COR-L47 (cell line): ENCODE data around the gene FTCD.
"Not testable (repeated sequence)": the region's sequence is repeated elsewhere in the genome, so short reads cannot be mapped to it uniquely, and the experiment has no call there.

Source experiments
- DNase-seq: peaks from one replicate; lab custom pipeline; 2025; lab: John Stamatoyannopoulos, UW

Gene FTCD

DNA sequence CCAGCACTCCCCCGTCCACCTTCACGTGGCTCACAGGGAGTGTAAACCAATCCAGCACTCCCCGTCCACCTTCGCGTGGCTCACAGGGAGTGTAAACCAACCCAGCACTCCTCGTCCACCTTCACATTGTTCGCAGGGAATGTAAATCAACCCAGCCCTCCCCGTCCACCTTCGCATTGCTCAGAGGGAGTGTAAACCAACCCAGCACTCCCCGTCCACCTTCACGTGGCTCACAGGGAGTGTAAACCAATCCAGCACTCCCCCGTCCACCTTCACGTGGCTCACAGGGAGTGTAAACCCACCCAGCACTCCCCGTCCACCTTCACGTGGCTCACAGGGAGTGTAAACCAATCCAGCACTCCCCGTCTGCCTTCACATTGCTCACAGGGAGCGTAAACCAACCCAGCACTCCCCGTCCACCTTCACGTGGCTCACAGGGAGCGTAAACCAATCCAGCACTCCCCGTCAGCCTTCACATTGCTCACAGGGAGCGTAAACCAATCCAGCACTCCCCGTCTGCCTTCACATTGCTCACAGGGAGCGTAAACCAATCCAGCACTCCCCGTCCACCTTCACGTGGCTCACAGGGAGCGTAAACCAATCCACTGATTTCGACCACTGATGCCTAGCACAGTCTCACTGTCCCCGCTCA is 14.9 kb downstream of the FTCD start:
- DNase-seq = not testable (repeated sequence)

DNA sequence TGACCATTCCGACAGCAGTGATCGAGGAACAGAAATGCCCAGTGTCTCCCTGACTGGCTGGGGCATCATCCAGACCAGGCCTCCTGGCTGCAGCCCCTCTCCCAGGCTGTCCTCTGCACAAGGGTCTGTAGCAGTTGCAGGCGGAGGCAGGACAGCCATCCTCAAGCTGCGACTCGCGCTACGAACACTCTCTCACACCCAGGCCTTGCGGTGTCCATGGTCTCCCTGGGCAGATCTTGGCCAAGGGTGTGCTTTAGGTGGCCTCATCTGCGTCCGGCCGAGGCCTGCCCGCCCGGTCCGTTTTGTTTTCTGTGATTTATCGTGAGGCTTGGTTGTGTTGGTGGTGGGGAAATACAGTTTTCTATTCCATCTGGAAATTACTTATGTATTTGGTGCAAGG is 15.7 kb downstream of the FTCD start:
- no peak for DNase-seq

DNA sequence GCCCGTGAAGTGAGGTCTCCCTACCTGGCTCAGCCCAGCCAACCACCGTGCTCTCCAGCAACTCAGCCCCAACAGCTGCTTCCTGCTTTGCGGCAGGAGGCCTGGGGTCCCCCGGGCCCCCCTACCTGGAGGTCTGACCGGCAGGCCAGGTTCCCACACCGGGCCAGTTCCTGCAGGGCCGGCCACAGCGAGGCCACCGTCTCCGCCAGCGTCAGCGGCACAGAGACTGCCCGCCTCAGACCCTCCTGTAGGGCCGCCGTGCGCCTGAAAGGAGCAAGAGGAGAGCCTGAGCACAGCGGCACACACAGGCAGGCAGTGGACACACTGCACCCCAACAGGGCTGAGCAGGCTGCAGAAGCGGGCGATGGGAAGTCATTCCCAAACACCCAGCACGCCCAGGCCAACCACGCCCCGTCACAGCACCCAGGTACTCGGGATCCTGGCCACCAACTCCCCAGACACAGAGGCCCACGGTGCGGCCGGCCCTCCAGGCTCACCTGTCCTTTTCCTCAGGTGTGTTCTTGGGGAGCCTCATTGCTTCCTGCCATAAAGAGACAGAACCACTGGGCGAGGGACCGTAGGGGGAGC is 16.9 kb downstream of the FTCD start:
- DNase-seq = no peak

DNA sequence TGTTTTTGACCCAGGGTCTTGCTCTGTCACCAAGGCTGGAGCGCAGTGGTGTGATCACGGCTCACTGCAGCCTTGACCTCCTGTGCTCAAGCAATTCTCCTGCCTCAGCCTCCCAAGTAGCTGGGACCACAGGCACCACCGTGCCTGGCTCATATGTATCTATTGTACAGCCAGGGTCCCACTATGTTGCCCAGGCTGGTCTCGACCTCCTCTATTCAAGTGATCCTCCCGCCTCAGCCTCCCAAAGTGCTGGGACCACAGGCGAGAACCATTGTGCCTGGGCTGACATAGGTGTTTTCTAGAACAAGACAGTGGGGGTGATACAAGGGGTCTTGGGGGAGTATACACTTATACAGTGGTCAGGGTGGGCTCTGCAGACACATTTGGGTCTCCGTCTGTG is 17.5 kb downstream of the FTCD start:
- DNase-seq = no peak

DNA sequence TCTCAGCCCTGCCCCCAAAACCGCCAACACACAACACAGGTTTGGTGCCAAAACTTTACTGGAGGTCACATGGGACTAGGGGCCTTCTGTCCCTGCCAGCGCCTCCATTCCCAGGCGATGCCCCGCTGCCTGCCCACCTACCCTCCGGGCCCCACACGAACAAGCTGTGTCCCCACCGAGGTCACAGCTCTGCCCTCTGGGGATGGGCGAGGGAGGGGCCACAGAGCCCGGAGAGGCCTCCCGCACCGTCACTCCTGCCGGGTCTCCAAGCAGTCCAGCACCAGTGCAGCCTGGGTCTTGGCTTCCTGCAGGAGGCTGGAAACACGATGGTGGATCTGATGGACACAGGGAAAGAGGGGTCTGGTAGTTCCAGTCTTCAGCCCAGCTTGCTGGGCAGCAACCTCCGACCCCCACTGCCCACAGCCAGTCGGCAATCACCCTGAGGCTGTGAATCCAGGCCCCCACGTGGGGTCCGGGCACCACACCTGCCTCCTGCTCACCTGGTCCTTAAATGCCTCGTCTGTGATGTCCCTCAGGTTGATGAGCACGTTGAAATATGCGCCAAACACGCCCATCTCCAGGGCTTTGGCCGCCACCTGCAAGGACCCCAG is 18.5 kb downstream of the FTCD start:
- no peak for DNase-seq

DNA sequence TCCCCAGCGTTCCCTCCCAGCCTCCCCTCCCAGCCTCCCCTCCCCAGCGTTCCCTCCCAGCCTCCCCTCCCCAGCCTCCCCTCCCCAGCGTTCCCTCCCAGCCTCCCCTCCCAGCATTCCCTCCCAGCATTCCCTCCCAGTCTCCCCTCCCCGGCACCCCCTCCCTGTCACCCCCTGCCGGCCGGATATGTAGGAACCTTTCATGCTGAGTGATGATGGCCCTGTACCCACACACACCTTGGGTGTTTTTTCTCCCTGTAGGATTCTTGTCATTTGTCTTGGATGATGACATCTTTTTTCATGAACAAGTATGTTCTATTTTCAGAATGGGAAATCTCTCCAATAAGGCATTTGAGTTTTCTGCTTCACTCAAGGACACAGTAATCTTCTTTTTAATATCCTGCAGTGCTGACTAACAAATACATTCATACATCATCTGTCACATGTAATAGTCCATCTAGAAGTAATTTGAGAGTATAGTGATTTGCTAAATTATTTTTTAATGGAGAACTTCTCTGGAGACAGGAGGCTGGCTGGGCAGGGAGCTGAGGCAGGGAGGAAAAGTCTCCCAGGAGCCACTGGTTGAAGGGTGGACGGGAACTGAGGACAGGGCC is 19.5 kb downstream of the FTCD start:
- no peak for DNase-seq

DNA sequence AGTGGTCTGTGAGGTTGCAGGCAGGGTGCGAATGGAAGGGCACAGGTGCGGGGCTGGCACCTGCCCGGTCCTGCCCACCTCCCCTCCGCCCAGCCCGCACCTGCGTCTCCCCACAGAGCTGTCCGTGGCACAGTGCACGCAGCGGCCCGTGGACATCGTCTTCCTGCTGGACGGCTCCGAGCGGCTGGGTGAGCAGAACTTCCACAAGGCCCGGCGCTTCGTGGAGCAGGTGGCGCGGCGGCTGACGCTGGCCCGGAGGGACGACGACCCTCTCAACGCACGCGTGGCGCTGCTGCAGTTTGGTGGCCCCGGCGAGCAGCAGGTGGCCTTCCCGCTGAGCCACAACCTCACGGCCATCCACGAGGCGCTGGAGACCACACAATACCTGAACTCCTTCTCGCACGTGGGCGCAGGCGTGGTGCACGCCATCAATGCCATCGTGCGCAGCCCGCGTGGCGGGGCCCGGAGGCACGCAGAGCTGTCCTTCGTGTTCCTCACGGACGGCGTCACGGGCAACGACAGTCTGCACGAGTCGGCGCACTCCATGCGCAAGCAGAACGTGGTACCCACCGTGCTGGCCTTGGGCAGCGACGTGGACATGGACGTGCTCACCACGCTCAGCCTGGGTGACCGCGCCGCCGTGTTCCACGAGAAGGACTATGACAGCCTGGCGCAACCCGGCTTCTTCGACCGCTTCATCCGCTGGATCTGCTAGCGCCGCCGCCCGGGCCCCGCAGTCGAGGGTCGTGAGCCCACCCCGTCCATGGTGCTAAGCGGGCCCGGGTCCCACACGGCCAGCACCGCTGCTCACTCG is 23.3 kb downstream of the FTCD start:
- no peak for DNase-seq

DNA sequence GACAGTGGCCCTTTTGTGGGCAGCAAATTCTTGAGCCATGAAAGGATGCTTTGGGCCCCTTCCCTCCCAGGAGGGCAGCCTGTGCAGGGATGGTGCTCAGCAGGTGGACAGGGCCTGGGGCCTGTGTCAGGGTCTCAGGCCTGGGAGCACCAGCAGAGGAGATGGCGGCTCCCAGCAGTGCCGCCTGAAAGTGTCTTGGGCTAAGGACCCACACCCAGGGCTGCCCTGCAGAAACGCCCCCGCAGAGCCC is 23.9 kb downstream of the FTCD start:
- DNase-seq = no peak

DNA sequence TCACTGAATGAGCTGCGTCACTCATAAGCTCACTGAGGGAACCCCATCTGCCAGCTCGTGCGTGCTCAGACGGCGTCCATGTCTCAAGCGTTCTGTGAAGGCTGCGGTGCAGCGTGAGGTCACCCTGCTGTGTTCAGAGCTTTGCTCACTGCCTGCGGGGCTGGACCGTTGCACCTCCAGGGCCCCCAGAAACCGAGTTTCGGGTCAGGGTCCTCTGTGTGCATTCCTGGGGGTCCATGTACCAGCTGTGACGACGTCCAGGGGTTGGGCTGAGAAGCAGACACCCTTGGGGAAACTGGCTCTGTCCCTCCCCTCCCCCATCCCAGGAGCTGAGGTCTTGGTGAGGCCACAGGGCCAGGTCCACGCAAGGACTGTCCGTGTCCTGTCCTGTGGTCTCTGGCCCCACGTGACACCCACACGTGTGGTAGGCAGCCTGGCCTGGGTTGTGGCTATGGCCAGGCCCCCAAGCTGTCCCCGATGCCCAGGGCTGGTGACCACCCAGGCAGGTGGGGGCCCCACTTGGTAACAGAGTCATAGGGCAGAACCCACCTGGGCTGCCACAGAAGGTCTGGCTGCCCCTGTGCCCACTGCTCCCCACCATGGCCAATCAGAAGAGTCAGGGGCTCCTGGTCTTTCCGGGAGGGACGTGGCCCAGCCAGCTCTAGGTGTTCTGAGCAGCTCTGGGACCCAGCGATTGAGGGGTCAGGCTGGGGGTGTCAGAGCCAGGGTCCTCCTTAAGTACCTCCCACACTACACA is 24.4 kb downstream of the FTCD start:
- DNase-seq = no peak

DNA sequence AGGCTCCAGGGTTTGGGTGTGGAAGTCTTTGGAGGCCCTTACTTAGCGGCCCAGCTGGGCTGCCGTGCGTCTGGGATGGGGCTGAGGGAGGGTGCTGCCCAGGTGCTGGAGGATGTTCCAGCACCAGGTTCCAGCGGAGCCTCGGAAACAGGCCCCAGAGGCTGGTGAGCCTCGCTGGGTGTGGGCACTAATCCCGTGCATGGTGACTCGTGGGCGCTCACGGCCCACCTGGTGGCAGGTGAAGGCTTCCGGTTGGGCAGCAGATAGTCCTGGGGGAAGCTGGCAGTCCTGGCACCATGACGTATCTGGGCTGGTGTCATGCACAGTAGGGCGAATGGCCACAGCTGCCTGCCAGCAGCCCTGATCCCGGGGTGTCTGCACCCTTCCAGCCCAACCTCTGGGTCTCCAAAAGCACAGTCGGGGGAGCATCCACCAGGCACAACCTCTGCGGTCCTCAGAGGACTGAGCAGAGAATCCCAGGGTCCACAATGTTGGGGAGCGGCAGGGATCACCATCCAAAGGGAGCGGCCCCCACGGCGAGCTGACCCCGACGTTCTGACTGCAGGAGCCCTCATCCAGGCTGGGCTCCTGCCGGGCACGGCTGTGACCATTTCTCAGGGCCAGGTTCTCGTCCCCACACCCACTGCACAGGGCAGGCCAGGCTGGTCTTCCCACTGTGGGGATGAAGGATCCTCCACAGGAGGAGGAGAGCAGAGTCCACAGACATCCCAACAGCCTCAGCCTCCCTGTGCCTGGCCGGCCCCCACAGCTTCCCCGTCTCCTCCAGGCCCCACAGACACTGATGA is 25.3 kb downstream of the FTCD start:
- no peak for DNase-seq

DNA sequence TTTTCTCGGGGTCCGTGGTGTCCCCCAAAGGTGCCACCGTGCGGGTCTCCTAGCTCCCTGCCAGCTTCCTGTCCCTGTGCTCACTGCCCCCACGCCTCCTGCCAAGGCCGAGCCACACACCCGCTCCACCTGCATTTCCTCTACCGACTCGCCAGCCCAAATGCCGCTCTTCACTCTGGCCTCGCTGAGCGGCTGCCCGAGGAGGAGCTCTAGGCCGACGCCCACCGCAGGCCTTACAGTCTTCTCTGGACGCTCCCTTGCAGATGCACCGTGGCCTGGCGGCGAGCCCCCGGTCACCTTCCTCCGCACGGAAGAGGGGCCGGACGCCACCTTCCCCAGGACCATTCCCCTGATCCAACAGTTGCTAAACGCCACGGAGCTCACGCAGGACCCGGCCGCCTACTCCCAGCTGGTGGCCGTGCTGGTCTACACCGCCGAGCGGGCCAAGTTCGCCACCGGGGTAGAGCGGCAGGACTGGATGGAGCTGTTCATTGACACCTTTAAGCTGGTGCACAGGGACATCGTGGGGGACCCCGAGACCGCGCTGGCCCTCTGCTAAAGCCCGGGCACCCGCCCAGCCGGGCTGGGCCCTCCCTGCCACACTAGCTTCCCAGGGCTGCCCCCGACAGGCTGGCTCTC is 26.3 kb downstream of the FTCD start:
- DNase-seq = no peak

DNA sequence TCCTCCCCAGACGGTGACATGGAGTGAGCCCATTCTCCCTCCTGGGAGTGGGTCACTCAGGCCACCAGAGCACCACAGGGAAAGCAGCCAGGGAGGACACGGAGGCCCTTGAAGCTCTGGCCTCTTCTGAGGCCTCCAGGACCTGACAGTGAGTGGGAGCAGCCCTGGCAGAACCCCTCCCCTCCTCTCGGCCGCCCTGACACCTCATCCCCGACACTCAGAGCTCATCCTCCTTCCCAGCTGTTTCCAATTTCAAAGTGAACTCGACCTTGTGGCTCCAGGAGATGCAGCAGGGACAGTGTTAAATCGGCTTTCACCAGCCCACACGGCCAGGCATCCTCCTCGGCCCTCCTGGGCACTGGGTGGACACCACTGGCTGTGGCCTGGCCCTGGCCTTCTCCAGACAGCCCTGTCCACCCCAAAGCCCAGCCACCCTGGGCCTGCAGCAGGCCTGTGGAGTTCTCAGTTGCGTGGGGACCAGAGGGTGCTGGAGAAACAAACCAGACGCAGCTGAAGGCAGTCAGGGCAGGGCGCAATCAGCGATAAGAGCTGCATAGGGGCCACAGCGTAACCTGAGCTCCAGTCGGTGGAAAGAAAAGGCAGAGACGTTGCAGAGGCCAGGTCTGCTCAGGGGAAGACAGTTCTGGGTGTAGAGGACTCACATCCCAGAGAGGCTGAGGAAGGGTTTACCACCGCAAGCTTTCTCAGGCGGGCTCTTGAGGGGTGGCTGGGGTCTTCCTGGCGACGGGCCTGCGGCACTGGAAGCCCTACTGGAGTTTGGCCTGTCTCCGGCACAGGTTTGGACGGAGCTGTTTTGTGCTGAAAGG is 27.1 kb downstream of the FTCD start:
- DNase-seq = no peak

DNA sequence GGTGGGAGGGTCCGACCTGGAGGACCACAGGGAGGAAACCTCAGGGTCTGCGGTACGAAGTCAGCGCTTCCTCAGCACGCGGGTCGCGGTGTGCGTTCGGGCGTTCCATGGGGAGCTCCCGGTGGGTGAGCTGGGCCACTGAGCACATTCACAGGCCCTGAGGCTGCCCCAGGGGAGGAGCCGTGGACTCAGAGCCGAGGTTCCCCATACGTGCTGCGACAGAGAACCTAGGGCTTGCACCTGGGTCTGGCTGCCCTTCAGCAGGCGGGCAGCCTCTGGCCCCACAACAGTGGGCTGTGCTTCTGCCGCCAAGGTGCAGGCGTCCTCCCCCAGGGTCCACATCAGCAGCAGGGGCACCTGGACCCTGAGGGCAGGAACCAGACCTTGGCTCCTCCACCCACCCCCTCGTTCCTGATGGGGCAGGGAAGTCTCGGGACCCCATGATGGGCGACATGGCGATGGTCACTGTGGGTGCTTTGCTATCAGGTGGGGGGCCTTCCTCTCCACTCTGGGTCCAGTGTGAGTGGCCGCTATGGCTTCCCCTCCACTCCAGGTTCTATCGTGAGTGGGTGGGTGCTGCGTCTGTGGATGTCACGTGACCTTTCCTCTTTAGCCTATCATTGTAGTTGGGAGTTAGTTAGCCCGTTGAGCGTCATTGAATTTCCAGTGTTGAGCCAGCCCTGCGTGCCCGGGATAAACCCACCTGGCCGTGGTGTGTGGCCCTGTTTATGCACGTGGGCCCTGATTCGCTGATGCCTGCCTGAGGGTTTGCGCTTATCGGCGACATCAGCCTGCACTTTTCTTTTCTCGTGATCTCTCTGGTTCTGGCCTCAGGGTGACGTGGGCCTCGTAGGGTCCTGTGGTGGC is 27.9 kb downstream of the FTCD start:
- DNase-seq = no peak

DNA sequence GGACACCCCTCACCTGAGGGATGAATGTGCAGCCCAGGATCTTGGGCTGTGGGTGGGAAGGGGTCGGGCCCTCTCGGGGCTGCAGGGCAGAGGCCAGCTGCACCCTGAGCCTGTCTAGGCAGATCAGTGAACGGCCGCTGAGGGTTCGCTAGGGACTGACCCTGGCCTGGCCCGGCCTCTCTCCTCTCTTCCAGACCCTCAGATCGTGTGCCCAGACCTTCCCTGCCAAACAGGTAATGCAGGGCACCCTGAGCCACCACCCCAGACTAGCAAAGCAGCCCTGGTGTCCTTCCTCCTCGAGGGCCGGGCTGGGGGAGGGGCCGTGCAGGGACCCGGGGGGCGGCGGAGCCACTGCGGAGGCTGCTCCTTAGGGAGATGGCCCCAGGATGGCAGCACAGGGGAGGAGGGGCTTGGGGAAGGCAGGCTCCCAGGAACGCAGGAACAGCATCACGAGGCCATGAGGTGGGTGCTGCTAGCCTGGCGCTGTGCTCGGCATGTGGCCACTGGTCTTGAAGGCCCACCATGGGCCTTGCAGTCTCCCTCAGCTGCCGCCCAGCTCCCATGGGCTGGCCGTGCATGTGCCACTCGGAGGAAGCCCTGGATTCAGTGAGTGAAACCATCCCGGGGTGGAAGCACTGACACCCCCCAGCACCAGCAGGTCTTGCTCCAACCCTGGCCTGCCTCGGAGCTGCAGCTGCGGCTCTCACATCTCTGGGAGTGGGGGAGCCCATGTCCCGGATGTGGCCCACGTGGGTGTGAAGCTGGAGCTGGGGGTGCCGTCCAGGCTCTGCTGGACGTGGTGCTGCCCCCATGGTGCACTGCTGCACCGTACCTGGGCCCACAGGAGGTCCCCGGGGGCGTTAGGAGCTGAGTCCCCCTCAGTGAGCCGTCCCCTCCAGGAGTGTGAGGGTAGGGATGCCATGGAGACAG is 28.8 kb downstream of the FTCD start:
- DNase-seq = no peak

DNA sequence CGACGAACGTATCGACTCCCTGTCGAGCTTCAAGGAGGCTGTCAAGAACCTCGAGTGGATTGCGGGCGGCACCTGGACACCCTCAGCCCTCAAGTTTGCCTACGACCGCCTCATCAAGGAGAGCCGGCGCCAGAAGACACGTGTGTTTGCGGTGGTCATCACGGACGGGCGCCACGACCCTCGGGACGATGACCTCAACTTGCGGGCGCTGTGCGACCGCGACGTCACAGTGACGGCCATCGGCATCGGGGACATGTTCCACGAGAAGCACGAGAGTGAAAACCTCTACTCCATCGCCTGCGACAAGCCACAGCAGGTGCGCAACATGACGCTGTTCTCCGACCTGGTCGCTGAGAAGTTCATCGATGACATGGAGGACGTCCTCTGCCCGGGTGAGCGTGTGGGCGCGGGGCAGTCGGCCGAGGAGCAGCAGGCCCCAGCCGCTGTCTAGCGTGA is 29.5 kb downstream of the FTCD start:
- DNase-seq = no peak

DNA sequence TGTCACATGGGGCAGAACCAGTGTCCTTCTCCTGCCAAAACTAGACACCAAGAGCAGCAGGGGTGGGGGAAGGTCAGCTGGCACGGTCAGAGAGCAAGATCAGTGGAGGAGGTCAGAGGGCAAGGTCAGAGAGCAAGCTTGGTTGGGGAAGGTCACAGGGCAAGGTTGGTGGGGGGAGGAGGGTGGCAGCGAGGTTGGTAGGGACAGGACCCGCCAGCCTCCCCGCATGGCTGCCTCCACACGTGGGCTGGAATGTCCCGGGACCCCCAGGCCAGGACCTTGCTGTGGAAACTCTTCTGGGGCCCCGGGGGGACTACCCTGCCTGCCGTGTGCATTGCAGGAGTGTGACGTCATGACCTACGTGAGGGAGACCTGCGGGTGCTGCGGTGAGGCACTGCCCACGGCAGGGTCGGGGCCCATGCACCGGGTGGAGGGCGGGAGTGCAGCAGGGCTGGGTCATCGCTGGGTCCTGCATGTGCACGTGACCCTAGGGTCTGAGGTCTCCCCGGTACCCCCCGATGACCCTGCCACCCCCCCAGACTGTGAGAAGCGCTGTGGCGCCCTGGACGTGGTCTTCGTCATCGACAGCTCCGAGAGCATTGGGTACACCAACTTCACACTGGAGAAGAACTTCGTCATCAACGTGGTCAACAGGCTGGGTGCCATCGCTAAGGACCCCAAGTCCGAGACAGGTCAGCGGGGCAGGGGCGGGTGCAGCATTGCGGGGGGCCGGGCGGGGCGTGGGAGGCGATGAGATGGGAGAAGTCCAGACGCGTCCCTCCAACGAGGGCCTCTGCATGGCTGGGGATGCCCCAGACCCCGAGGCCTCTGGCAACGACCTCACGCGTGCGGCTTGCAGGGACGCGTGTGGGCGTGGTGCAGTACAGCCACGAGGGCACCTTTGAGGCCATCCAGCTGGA is 30.2 kb downstream of the FTCD start:
- DNase-seq = no peak
